AG09309 (cell line): ENCODE measurements around the gene TRIM34.
"Not testable (repeated sequence)": the region's sequence is repeated elsewhere in the genome, so short reads cannot be mapped to it uniquely, and the experiment has no call there.

Experiments
- DNase-seq: peaks from one replicate; pipeline ENCODE4 v3.0.0-alpha.2; 2010; ENCODE audit warnings: low read depth
- H3K4me3 ChIP-seq: 2 replicates; pipeline ENCODE4 v1.5.1; 2011; ENCODE audit warnings: mild to moderate bottlenecking, low read depth, low read length, moderate library complexity; ENCODE audit not compliant: control insufficient read depth
- CTCF ChIP-seq: IDR thresholded peaks from 2 replicates; pipeline ENCODE4 v1.5.1; 2011; ENCODE audit warnings: mild to moderate bottlenecking, low read depth, low read length, inconsistent platforms; ENCODE audit not compliant: insufficient read depth, control insufficient read depth; ENCODE audit errors: missing control alignments

Gene TRIM34

GRCh38 chr11:5690216-5690615 lies 65.4 kb downstream of the TRIM34 start:
- H3K4me3 ChIP-seq, result peak overlapping the region; percentile 38
- TF ChIP-seq CTCF, result no peak
- DNase-seq, result no peak

GRCh38 chr11:5690736-5691135 lies 65.9 kb downstream of the TRIM34 start:
- no peak for TF ChIP-seq CTCF
- no peak for DNase-seq
- peak overlapping the region; percentile 38 for H3K4me3 ChIP-seq

- H3K4me3 ChIP-seq, result peak overlapping the region; percentile 38
- not testable (repeated sequence) for DNase-seq
These were observed 66.6 kb downstream of the TRIM34 start for GRCh38 chr11:5691238-5691963.

- no peak for TF ChIP-seq CTCF
- no peak for DNase-seq
- no peak overlapping the region for H3K4me3 ChIP-seq
These were observed 67.2 kb downstream of the TRIM34 start for GRCh38 chr11:5691964-5692361.
